Measurements from ENCODE around the gene MUC4. TPM values are rescaled to one million over a fixed set of nuclear protein-coding genes. Genes with fewer than 3 reads are reported as not detected.
"Not testable (repeated sequence)": the region's sequence is repeated elsewhere in the genome, so short reads cannot be mapped to it uniquely, and the experiment has no call there.

Gene MUC4
- total RNA-seq, 1 donor from 2014 or later, result not detected

GRCh38 chr3:195810455-195810845, 1.3 kb downstream of the MUC4 start:
- DNase-seq (ENCODE audit: low read depth in 2 of 2), result no peak

GRCh38 chr3:195809796-195810454, 1.8 kb downstream of the MUC4 start:
- no peak for DNase-seq (ENCODE audit: low read depth in 2 of 2)

DNA sequence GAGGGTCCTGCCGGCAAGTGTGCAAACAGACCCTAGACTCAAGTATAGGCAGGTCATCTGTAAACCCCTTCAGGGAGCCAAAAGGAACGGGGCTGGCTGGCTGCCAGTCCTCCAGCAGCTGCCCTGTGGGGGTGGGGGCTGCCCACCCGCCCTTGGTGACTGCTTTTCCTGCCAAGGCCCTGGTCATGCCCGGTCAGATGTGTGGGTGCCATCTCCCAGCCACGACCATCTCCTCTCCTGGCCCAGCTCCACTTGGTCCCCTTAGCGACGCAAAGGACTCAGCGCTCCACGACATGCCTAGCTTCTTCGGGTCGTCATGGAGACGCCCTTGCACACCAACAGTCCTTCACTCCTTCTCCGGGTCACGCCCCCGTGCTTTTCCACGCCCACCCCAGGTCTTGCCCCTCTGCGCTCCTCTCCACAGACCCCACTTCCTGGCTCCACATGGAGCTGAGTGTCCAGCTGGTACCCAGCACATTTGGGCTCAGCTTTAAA, 2.4 kb downstream of the MUC4 start:
- no peak for DNase-seq (ENCODE audit: low read depth in 2 of 2)

GRCh38 chr3:195808741-195809290, 2.9 kb downstream of the MUC4 start:
- no peak for DNase-seq (ENCODE audit: low read depth in 2 of 2)

DNA sequence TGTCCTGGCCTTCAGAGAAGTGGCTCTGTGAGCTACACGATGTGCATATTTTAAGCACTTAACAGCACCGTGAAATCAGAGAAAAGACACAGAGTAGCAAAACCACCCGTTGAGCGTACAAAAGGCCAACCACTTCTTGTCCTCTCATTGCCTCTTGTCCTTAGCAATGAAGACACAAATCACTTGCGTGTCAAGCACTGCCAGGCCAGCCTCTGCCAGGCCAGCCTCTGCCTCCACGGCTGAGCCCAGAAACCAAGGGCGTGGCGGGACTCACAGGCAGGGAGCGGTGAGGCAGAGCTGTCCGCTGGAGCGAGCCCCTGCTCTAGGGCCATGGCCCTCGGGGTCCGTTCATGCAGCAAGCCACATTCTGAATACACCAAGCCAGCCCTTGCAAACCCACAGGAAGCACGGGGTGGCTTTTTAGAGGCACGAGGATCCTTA, 4.0 kb downstream of the MUC4 start:
- no peak for DNase-seq (ENCODE audit: low read depth in 2 of 2)

GRCh38 chr3:195806916-195807231, 4.9 kb downstream of the MUC4 start:
- DNase-seq (ENCODE audit: low read depth in 2 of 2), result no peak

GRCh38 chr3:195806211-195806915, 5.4 kb downstream of the MUC4 start:
- peak; percentile 65 to 84 for DNase-seq (ENCODE audit: low read depth in 2 of 2)

DNA sequence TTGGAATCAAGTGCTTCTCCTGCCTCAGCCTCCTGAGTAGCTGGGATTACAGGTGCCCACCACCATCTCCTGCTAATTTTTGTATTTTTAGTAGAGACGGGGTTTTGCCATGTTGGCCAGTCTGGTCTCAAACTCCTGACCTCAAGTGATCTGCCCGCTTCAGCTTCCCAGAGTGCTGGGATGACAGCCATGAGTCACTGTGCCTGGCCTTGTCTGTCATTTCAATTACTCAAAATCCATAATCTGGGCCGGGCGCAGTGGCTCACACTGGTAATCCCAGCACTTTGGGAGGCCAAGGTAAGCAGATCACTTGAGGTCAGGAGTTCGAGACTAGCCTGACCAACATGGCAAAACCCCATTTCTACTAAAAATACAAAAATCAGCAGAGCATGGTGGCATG, 6.1 kb downstream of the MUC4 start:
- DNase-seq (ENCODE audit: low read depth in 2 of 2), result not testable (repeated sequence)

GRCh38 chr3:195805181-195805580, 6.5 kb downstream of the MUC4 start:
- no peak for DNase-seq (ENCODE audit: low read depth in 2 of 2)

DNA sequence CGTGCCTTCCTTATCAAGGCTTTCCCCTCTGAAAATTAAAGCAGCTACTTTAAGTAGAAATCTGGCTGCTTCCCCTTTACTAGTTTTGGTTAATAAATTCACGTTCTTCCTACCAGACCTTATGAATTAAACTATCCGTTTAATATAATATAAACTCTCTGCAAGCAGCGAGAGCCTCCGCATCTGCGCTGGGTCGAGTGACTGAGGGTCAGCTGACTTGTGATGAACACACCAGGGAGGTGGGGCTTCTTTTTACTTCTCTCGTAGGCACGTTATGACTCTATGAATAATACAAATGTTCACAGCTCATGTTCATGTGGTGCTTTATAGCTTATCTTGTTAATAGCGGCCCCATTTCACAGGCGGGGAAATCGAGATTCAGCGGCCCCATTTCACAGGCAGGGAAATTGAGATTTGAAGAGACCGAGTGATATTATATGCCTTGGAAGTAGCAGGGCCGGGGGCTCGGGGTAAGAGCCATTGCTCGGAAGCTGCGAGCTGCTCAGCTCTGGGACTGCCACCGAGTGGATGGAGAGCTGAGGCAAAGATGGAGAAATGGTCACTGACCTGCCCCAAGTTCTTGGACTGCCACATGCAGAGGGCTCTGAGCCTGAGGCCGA, 8.3 kb downstream of the MUC4 start:
- DNase-seq (ENCODE audit: low read depth in 2 of 2), result no peak

- DNase-seq (ENCODE audit: low read depth in 2 of 2), result no peak
Measured at GRCh38 chr3:195802795-195803194, 8.9 kb downstream of the MUC4 start.

GRCh38 chr3:195802261-195802701, 9.4 kb downstream of the MUC4 start:
- no peak for DNase-seq (ENCODE audit: low read depth in 2 of 2)

DNA sequence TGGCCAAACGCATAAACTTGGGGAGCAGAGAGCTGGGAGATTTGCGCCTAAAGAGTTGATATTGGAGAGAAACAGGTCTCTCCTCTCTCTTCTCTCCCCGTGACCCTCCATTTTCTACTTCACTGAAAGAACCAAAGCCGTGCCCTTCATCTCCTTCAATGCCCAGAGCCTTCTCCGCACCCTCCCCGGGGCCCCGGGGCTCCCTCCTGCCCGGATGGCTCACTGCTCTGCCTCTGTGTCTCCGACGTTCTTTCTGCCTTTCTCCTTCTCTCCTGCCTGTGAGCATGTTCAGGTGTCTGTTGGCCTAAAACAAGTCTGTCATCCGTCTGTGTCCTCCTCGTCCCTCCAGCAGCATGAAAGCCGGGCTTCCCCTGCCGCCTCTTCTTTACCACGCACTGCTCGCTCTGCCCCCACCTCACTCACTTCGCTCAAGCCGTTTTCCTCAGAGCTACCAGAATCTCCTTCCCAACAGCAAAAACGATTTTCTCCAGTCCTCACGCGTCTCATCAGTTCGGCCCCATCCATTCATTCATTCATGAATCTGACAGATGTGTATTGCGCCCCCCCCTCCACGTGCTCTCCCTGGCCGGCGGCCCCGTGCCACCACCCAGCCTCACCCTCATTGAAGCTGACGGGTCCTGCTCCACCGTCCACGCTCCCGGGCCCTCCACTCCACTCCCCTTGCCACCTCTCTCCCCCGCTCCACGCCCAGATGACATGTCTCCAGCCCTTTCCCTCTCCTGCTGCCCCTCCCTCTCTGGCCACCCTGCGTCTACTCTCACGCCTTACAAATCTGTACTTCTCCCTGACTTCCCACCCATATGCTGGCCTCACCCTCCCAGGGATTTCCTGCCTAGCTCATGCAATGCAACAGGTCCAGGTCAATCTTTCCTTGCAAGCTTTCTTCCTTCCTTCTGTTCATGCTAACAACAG, 10.2 kb downstream of the MUC4 start:
- no peak for DNase-seq (ENCODE audit: low read depth in 2 of 2)

GRCh38 chr3:195800240-195800639, 11.5 kb downstream of the MUC4 start:
- DNase-seq (ENCODE audit: low read depth in 2 of 2), result peak in 1 of 2 donors; percentile 16

DNA sequence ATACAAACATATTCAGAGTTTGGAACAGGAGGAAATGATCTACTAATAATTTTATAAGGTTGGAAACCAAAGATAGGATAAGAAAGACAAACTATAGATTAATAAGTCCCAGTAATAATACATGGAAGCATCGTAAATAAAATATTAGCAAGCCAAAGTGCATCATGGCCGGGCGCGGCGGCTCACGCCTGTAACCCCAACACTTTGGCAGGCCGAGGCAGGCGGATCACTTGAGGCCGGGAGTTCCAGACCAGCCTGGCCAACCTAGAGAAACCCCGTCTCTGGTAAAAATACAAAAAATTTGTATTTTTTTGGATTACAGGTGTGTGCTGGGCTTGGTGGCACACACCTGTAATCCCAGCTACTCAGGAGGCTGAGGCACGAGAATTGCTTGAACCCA, 14.9 kb downstream of the MUC4 start:
- DNase-seq (ENCODE audit: low read depth in 2 of 2), result no peak

DNA sequence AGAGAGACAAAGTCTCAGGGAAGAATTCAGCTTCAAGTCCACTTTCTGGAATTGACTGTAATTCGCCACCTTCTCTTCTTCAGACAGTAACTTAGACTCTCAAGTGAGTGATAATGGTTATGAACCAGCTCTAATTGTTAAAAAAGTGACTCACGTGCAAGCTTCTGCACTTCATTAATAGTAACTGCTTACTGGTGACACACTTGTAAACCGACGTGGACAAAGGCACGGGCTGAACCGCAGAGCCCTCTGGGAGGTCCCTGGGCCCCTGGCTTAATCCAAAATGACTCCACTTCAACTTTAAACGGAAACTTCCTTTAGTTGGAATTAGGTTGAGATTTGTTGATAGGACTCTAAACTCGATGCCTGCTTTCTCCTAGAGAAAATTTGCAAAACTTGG, 17.0 kb downstream of the MUC4 start:
- DNase-seq (ENCODE audit: low read depth in 2 of 2), result no peak

DNA sequence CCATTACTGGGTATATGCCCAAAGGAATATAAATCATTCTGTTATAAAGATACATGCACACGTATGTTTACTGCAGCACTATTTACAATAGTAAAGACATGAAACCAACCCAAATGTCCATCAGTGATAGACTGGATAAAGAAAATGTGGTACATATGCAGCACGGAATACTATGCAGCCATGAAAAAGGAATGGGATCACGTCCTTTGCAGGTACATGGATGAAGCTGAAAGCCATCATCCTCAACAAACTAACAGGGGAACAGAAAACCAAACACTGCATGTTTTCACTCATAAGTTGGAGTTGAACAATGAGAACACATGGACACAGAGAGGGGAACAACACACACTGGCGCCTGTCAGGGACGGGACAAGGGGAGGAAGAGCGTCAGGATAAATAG, 19.1 kb downstream of the MUC4 start:
- not testable (repeated sequence) for DNase-seq (ENCODE audit: low read depth in 2 of 2)

- DNase-seq (ENCODE audit: low read depth in 2 of 2), result peak in 1 of 2 donors; percentile 39
Measured at GRCh38 chr3:195790901-195791300, 20.8 kb downstream of the MUC4 start.

- no peak for DNase-seq (ENCODE audit: low read depth in 2 of 2)
Measured at GRCh38 chr3:195788711-195789581, 22.8 kb downstream of the MUC4 start.

DNA sequence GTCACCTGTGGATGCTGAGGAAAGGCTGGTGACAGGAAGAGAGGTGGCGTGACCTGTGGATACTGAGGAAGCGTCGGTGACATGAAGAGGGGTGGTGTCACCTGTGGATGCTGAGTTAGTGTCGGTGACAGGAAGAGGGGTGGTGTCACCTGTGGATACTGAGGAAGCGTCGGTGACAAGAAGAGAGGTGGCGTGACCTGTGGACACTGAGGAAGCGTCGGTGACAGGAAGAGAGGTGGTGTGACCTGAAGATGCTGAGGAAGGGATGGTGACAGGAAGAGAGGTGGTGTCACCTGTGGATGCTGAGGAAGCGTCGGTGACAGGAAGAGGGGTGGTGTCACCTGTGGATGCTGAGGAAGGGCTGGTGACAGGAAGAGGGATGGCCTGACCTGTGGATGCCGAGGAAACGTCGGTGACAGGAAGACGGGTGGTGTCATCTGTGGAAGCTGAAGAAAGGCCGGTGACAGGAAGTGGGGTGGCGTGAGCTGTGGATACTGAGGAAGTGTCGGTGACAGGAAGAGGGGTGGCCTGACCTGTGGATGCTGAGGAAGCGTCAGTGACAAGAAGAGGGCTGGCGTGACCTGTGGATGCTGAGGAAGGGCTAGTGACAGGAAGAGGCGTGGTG, 25.8 kb downstream of the MUC4 start:
- DNase-seq (ENCODE audit: low read depth in 2 of 2), result not testable (repeated sequence)
